WTC11 (cell line): ENCODE data around the gene ZIK1. TPM values are rescaled to one million over a fixed set of nuclear protein-coding genes. Genes with fewer than 3 reads are reported as not detected.

ENCODE experiments used
- ATAC-seq: fragments of 200-7000 bp; cut with Tn5 transposase; 2 replicates; pipeline ENCODE4 v1.10.0; 2021; ENCODE audit warnings: mild to moderate bottlenecking, moderate library complexity
- CTCF ChIA-PET: fragments of 300-600 bp; sonication (Branson Sonifier 250); formaldehyde crosslinking; loops from one replicate; lab custom pipeline; 2021; ENCODE audit warnings: antibody characterized with exemption; lab: Charles Lee
- POLR2A ChIA-PET: fragments of 350-600 bp; sonication (Branson Sonifier 250); formaldehyde crosslinking; loops from one replicate; lab custom pipeline; 2021; ENCODE audit warnings: antibody characterized with exemption; lab: Charles Lee
- DNase-seq: peaks from one replicate; pipeline ENCODE4 v3.0.0; 2021; ENCODE audit warnings: low spot score
- H3K27ac Mint-ChIP-seq: 2 replicates; pipeline ENCODE4 v1.8.0; 2021; ENCODE audit warnings: mixed read lengths
- H3K27me3 Mint-ChIP-seq: 2 replicates; pipeline ENCODE4 v1.8.0; 2021; ENCODE audit warnings: low read depth, mild to moderate bottlenecking, moderate library complexity, mixed read lengths
- H3K36me3 Mint-ChIP-seq: 2 replicates; pipeline ENCODE4 v1.8.0; 2021; ENCODE audit warnings: mixed read lengths
- H3K4me1 Mint-ChIP-seq: 2 replicates; pipeline ENCODE4 v1.8.0; 2022; ENCODE audit warnings: mixed read lengths
- H3K4me3 Mint-ChIP-seq: 2 replicates; pipeline ENCODE4 v1.8.0; 2021; ENCODE audit warnings: mild to moderate bottlenecking, moderate library complexity, mixed read lengths
- H3K9me3 Mint-ChIP-seq: 2 replicates; pipeline ENCODE4 v1.8.0; 2021; ENCODE audit warnings: mixed read lengths
- CDX4 ChIP-seq: fragments of 250-450 bp; sonication (Bioruptor Pico); IDR thresholded peaks from 2 replicates; pipeline ENCODE4 v1.9.0; 2021; ENCODE audit warnings: moderate library complexity, mild to moderate bottlenecking, inconsistent platforms, borderline replicate concordance
- CREM ChIP-seq: sonication (generic); formaldehyde crosslinking; IDR thresholded peaks from 2 replicates; pipeline ENCODE4 v1.8.1; 2022; ENCODE audit warnings: mild to moderate bottlenecking, missing genetic modification reagents, moderate library complexity
- E2F5 ChIP-seq: sonication (generic); formaldehyde crosslinking; IDR thresholded peaks from 2 replicates; pipeline ENCODE4 v1.8.1; 2022; ENCODE audit warnings: mild to moderate bottlenecking, moderate library complexity, missing genetic modification reagents
- EMX1 ChIP-seq: fragments of 250-450 bp; sonication (Bioruptor Pico); IDR thresholded peaks from 2 replicates; pipeline ENCODE4 v1.8.0; 2021; ENCODE audit warnings: mild to moderate bottlenecking
- ERG ChIP-seq: fragments of 250-450 bp; sonication (Bioruptor Pico); IDR thresholded peaks from 2 replicates; pipeline ENCODE4 v1.8.0; 2021; ENCODE audit warnings: mild to moderate bottlenecking
- ETV6 ChIP-seq: sonication (generic); formaldehyde crosslinking; IDR thresholded peaks from 2 replicates; pipeline ENCODE4 v1.8.1; 2022; ENCODE audit warnings: mild to moderate bottlenecking, missing genetic modification reagents
- GABPB1 ChIP-seq: sonication (generic); formaldehyde crosslinking; IDR thresholded peaks from 2 replicates; pipeline ENCODE4 v1.8.1; 2023; ENCODE audit warnings: mild to moderate bottlenecking, missing genetic modification reagents
- KAT7 ChIP-seq: sonication (generic); formaldehyde crosslinking; IDR thresholded peaks from 2 replicates; pipeline ENCODE4 v1.8.1; 2023; ENCODE audit warnings: missing genetic modification reagents, mild to moderate bottlenecking, borderline replicate concordance
- MXD4 ChIP-seq: fragments of 250-450 bp; sonication (Bioruptor Pico); IDR thresholded peaks from 2 replicates; pipeline ENCODE4 v1.8.0; 2021; ENCODE audit warnings: mild to moderate bottlenecking, moderate library complexity, borderline replicate concordance
- NFATC4 ChIP-seq: fragments of 250-450 bp; sonication (Bioruptor Pico); IDR thresholded peaks from 2 replicates; pipeline ENCODE4 v1.9.0; 2021; ENCODE audit warnings: mild to moderate bottlenecking
- PRDM15 ChIP-seq: sonication (generic); formaldehyde crosslinking; IDR thresholded peaks from 2 replicates; pipeline ENCODE4 v1.8.0; 2022; ENCODE audit warnings: missing genetic modification reagents
- PRRX2 ChIP-seq: fragments of 250-450 bp; sonication (Bioruptor Pico); IDR thresholded peaks from 2 replicates; pipeline ENCODE4 v1.8.0; 2021; ENCODE audit warnings: mild to moderate bottlenecking
- USF1 ChIP-seq: sonication (generic); formaldehyde crosslinking; IDR thresholded peaks from 2 replicates; pipeline ENCODE4 v1.8.0; 2022; ENCODE audit warnings: mild to moderate bottlenecking, missing genetic modification reagents
- USF2 ChIP-seq: sonication (generic); formaldehyde crosslinking; IDR thresholded peaks from 2 replicates; pipeline ENCODE4 v1.8.1; 2023; ENCODE audit warnings: mild to moderate bottlenecking, missing genetic modification reagents, moderate library complexity
- ZBTB43 ChIP-seq: sonication (generic); formaldehyde crosslinking; IDR thresholded peaks from 2 replicates; pipeline ENCODE4 v1.8.1; 2023; ENCODE audit warnings: mild to moderate bottlenecking, missing genetic modification reagents
- ZNF121 ChIP-seq: sonication (generic); formaldehyde crosslinking; IDR thresholded peaks from 2 replicates; pipeline ENCODE4 v1.8.0; 2023; ENCODE audit warnings: missing genetic modification reagents
- ZNF281 ChIP-seq: sonication (generic); formaldehyde crosslinking; IDR thresholded peaks from 2 replicates; pipeline ENCODE4 v1.8.0; 2023; ENCODE audit warnings: mild to moderate bottlenecking, missing genetic modification reagents
- ZNF396 ChIP-seq: fragments of 250-450 bp; sonication (Bioruptor Pico); IDR thresholded peaks from 2 replicates; pipeline ENCODE4 v1.8.0; 2021; ENCODE audit warnings: mild to moderate bottlenecking, moderate library complexity, borderline replicate concordance
- total RNA-seq: library from RNA; stranded (reverse); gene quantifications from 3 replicates; pipeline ENCODE4 v1.2.3, GENCODE V29; 2021

ZIK1 gene
- total RNA-seq, 1 experiment from 2014 or later, result 31.1 TPM

GRCh38 chr19:57578487-57579205, 5.3 kb upstream of the ZIK1 start, which contains the start of gene ZNF416 (continued):
- no peak for TF ChIP-seq PRDM15 (CRISPR knock-in tag)
- TF ChIP-seq GABPB1 (CRISPR knock-in tag), result peak; percentile 70
- peak; percentile 66; the same call in 1 of the 2 replicates for TF ChIP-seq CREM (CRISPR knock-in tag)
- 0 out of 2 replicates have a peak, but pooled peaks have one; percentile 58 for TF ChIP-seq KAT7
- TF ChIP-seq ZNF281 (CRISPR knock-in tag), result no peak

- ATAC-seq (no peak), DNase-seq (no peak)
- peaks cover 23% of the 10 kb centered on the region for H3K4me1 Mint-ChIP-seq
- ChIA-PET CTCF (interaction anchor here (1.0 to 1.5 kb wide), 4 partner anchors 16 to 194 kb away, joined by 3 to 6 read pairs (median 3); partner anchors contain the start of genes ZNF530 and ZNF551), POLR2A (interaction anchor here (0.6 to 1.3 kb wide), 2 partner anchors 18 to 99 kb away, joined by 3 read pairs; partner anchors contain the start of gene ZNF551)
- peaks cover 35% of the 10 kb centered on the region for H3K9me3 Mint-ChIP-seq
- H3K27ac Mint-ChIP-seq, result no peak overlapping the region
- H3K27me3 Mint-ChIP-seq, result peaks cover 17% of the 10 kb centered on the region
- no peak for TF ChIP-seq CDX4 (CRISPR knock-in tag)
- no peak for TF ChIP-seq ERG (CRISPR knock-in tag)
- no peak for TF ChIP-seq MXD4
- no peak for TF ChIP-seq ZNF121 (CRISPR knock-in tag)
- peaks cover 47% of the 10 kb centered on the region for H3K36me3 Mint-ChIP-seq
- H3K4me3 Mint-ChIP-seq, result peak overlapping the region; percentile 97
Measured at GRCh38 chr19:57583104-57583520, 833 bp upstream of the ZIK1 start.

- Mint-ChIP-seq H3K27me3 (peaks cover 5% of the 10 kb centered on the region), H3K36me3 (peaks cover 82% of the 10 kb centered on the region), H3K4me1 (peaks cover 13% of the 10 kb centered on the region), H3K27ac (no peak overlapping the region), H3K9me3 (peaks cover 53% of the 10 kb centered on the region), H3K4me3 (no peak overlapping the region)
- no peak for DNase-seq
- no peak for ATAC-seq
- POLR2A ChIA-PET, result no interaction called here
- CTCF ChIA-PET, result no interaction called here
- TF ChIP-seq KAT7, result no peak
- no peak for TF ChIP-seq PRRX2 (CRISPR knock-in tag)
- no peak for TF ChIP-seq NFATC4 (CRISPR knock-in tag)
- TF ChIP-seq ZBTB43 (CRISPR knock-in tag), result no peak
- no peak for TF ChIP-seq ZNF396 (CRISPR knock-in tag)
- no peak for TF ChIP-seq ETV6 (CRISPR knock-in tag)
- TF ChIP-seq USF2, result no peak
- TF ChIP-seq USF1 (CRISPR knock-in tag), result no peak
- no peak for TF ChIP-seq EMX1 (CRISPR knock-in tag)
- TF ChIP-seq E2F5 (CRISPR knock-in tag), result no peak
Measured at GRCh38 chr19:57587529-57587928, 3.6 kb downstream of the ZIK1 start.
